GM23338 (cell line): ENCODE measurements around the gene RNF43. TPM values are rescaled to one million over a fixed set of nuclear protein-coding genes. Genes with fewer than 3 reads are reported as not detected.

Experiments
- ATAC-seq: fragments of 200-7000 bp; cut with Tn5 transposase; 3 replicates; pipeline ENCODE4 v1.9.1; 2020
- DNase-seq: peaks from one replicate; pipeline ENCODE4 v3.0.0-alpha.2; 2015; ENCODE audit warnings: low spot score
- H2AFZ ChIP-seq: fragments of 200-600 bp; sonication (generic); 2 replicates; pipeline ENCODE4 v1.8.0; 2016; ENCODE audit warnings: antibody characterized with exemption, mild to moderate bottlenecking, moderate library complexity
- H3F3A ChIP-seq: fragments of 200-600 bp; sonication (generic); replicated peaks from 2 replicates; pipeline ENCODE4 v1.8.0; 2017; ENCODE audit warnings: antibody characterized with exemption, mixed run types, low read depth
- H3K27ac ChIP-seq: fragments of 200-600 bp; sonication (generic); 2 replicates; pipeline ENCODE4 v1.6.1; 2016; ENCODE audit warnings: low read depth
- H3K27me3 ChIP-seq: fragments of 200-600 bp; sonication (generic); 2 replicates; pipeline ENCODE4 v1.8.0; 2016; ENCODE audit warnings: mild to moderate bottlenecking, mixed run types, moderate library complexity; ENCODE audit not compliant: insufficient read depth
- H3K36me3 ChIP-seq: fragments of 200-600 bp; sonication (generic); 2 replicates; pipeline ENCODE4 v1.8.0; 2016; ENCODE audit warnings: mild to moderate bottlenecking; ENCODE audit not compliant: insufficient read depth
- H3K4me1 ChIP-seq: fragments of 200-600 bp; sonication (generic); 2 replicates; pipeline ENCODE4 v1.8.0; 2016; ENCODE audit warnings: mild to moderate bottlenecking, moderate library complexity; ENCODE audit not compliant: insufficient read depth
- H3K4me2 ChIP-seq: fragments of 200-600 bp; sonication (generic); 2 replicates; pipeline ENCODE4 v1.7.1; 2017; ENCODE audit warnings: mixed run types
- H3K4me3 ChIP-seq: fragments of 200-600 bp; sonication (generic); 2 replicates; pipeline ENCODE4 v1.6.1; 2016; ENCODE audit warnings: mixed run types
- H3K79me2 ChIP-seq: fragments of 200-600 bp; sonication (generic); replicated peaks from 2 replicates; pipeline ENCODE4 v1.8.0; 2017; ENCODE audit warnings: mild to moderate bottlenecking; ENCODE audit not compliant: insufficient read depth
- H3K9me2 ChIP-seq: fragments of 200-600 bp; sonication (generic); 2 replicates; pipeline ENCODE4 v1.8.0; 2017; ENCODE audit not compliant: insufficient read depth
- H4K20me1 ChIP-seq: fragments of 200-600 bp; sonication (generic); replicated peaks from 2 replicates; pipeline ENCODE4 v1.8.0; 2017; ENCODE audit warnings: mild to moderate bottlenecking; ENCODE audit not compliant: insufficient read depth
- H3K27ac Mint-ChIP-seq: 2 replicates; pipeline ENCODE4 v1.8.0; 2020; ENCODE audit warnings: inconsistent platforms, mild to moderate bottlenecking, moderate library complexity, mixed read lengths
- H3K27me3 Mint-ChIP-seq: 3 replicates; pipeline ENCODE4 v1.8.0; 2022; ENCODE audit warnings: low read depth, mild to moderate bottlenecking, moderate library complexity, mixed read lengths, inconsistent platforms; ENCODE audit not compliant: insufficient read depth, poor library complexity
- H3K36me3 Mint-ChIP-seq: 3 replicates; pipeline ENCODE4 v1.8.0; 2021; ENCODE audit warnings: low read depth, mild to moderate bottlenecking, inconsistent platforms, moderate library complexity, mixed read lengths
- H3K4me1 Mint-ChIP-seq: 3 replicates; pipeline ENCODE4 v1.8.0; 2020; ENCODE audit warnings: mild to moderate bottlenecking, inconsistent platforms, mixed read lengths
- H3K4me3 Mint-ChIP-seq: 3 replicates; pipeline ENCODE4 v1.8.0; 2021; ENCODE audit warnings: moderate library complexity, mild to moderate bottlenecking, inconsistent platforms, mixed read lengths
- H3K9me3 Mint-ChIP-seq: 3 replicates; pipeline ENCODE4 v1.8.0; 2020; ENCODE audit warnings: moderate library complexity, mild to moderate bottlenecking, inconsistent platforms, mixed read lengths
- CREB1 ChIP-seq: fragments of 250-450 bp; sonication (Bioruptor Pico); IDR thresholded peaks from 2 replicates; pipeline ENCODE4 v1.5.0; 2020; ENCODE audit warnings: low read depth, mild to moderate bottlenecking, moderate library complexity
- EZH2 ChIP-seq: fragments of 200-600 bp; sonication (generic); IDR thresholded peaks from one replicate; pipeline ENCODE4 v1.8.0; 2017; ENCODE audit warnings: antibody characterized with exemption, mild to moderate bottlenecking, low read depth; ENCODE audit not compliant: unreplicated experiment
- EZH2phosphoT487 ChIP-seq: fragments of 200-600 bp; sonication (generic); IDR thresholded peaks from one replicate; pipeline ENCODE4 v1.8.1; 2018; ENCODE audit warnings: antibody characterized with exemption; ENCODE audit not compliant: unreplicated experiment
- JUNB ChIP-seq: IDR thresholded peaks from one replicate; pipeline ENCODE4 v1.6.1; 2016; ENCODE audit warnings: antibody characterized with exemption; ENCODE audit not compliant: unreplicated experiment
- NANOG ChIP-seq: IDR thresholded peaks from 2 replicates; pipeline ENCODE4 v1.6.1; 2016; ENCODE audit warnings: antibody characterized with exemption, borderline replicate concordance
- POLR2AphosphoS5 ChIP-seq: IDR thresholded peaks from 2 replicates; pipeline ENCODE4 v1.6.1; 2016; ENCODE audit warnings: antibody characterized with exemption, low read depth
- STAT1 ChIP-seq: IDR thresholded peaks from one replicate; pipeline ENCODE4 v1.6.1; 2016; ENCODE audit warnings: antibody characterized with exemption; ENCODE audit not compliant: unreplicated experiment
- ZNF114 ChIP-seq: fragments of 250-450 bp; sonication (Bioruptor Pico); IDR thresholded peaks from 2 replicates; pipeline ENCODE4 v1.5.0; 2020; ENCODE audit warnings: mild to moderate bottlenecking, moderate library complexity
- ZNF331 ChIP-seq: fragments of 250-450 bp; sonication (Bioruptor Pico); IDR thresholded peaks from 2 replicates; pipeline ENCODE4 v1.5.0; 2020; ENCODE audit warnings: low read depth, mild to moderate bottlenecking, moderate library complexity
- polyA plus RNA-seq: library from polyadenylated mRNA; unstranded; fragments of >200 nt; fragmentation: Nextera tagmentation; extraction: Ambion mirVana; gene quantifications from 2 replicates; pipeline ENCODE4 v1.2.1, GENCODE V29; 2016
- total RNA-seq: library from RNA; depleted of rRNA; stranded (reverse); fragments of >200 nt; shearing (Covaris generic); gene quantifications from 2 replicates; pipeline ENCODE4 v1.2.3, GENCODE V29; 2014
- TF ChIP-seq, protein P1 (sequence below): IDR thresholded peaks from one replicate; pipeline ENCODE4 v1.6.1; 2018; ENCODE audit warnings: antibody characterized with exemption; ENCODE audit not compliant: unreplicated experiment
- TF ChIP-seq, protein P2 (sequence below): IDR thresholded peaks from 2 replicates; pipeline ENCODE4 v1.6.1; 2016; ENCODE audit warnings: antibody characterized with exemption
- TF ChIP-seq, protein P3 (sequence below): fragments of 250-450 bp; sonication (Bioruptor Pico); IDR thresholded peaks from 2 replicates; pipeline ENCODE4 v1.5.0; 2020; ENCODE audit warnings: mild to moderate bottlenecking, moderate library complexity
- TF ChIP-seq, protein P4 (sequence below), 2 experiments: fragments of 200-600 bp in 1 of 2; sonication (generic) in 1 of 2; conservative IDR thresholded peaks; 2 replicates each; pipeline versions ENCODE4 v1.5.1 to v1.6.1; 2016 to 2017; ENCODE audit warnings: antibody characterized with exemption in 2 of 2, low read depth in 2 of 2, mild to moderate bottlenecking in 2 of 2, moderate library complexity in 1 of 2

RNF43 gene
- total and polyA plus RNA-seq, 2 experiments from 2014 or later, result 0.58 to 2.2 TPM

DNA sequence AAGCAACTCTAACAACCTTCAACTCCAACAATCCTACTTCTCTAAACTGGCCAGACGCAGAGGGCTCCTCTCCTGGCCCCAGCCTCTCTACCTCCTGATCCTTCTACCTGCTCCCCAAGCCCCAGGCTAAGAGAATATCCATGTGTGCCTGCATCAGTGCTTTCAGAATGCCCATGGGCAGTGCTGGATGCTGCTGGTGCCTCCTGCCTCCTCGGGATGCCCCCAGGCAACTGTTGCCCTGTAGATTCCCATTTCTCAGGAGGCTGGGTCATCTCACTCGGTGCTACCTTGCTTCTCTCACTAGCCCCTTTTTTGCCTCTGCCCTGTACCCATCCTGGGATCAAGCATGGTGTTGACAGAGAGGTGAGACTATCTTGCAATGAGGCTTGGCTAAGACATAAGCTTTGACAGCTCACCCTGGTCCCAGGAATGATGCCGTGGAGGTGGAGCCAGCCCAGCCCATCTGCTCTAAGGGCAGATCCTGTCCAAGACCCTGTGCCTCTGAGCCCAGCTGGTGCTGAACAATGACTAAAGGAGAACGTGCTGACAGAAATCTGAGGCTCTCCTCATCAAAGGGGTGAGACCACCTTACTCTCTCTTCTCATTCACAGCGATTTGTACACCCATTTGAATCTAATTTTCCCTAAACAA, 45.9 kb downstream of the RNF43 start:
- no peak overlapping the region for H3K4me3 Mint-ChIP-seq
- peaks cover 12% of the 10 kb centered on the region for H3K4me1 ChIP-seq
- no peaks in the 10 kb centered on the region for H3K9me2 ChIP-seq
- no peaks in the 10 kb centered on the region for H3F3A ChIP-seq
- H3K36me3 Mint-ChIP-seq, result no peaks in the 10 kb centered on the region
- H3K79me2 ChIP-seq, result no peaks in the 10 kb centered on the region
- no peak for DNase-seq
- no peak overlapping the region for H3K4me2 ChIP-seq
- no peaks in the 10 kb centered on the region for H4K20me1 ChIP-seq
- TF ChIP-seq ZNF114, result no peak
- TF ChIP-seq EZH2, result no peak
- no peak for TF ChIP-seq EZH2phosphoT487
- no peak for TF ChIP-seq JUNB
- TF ChIP-seq, protein P1, sequence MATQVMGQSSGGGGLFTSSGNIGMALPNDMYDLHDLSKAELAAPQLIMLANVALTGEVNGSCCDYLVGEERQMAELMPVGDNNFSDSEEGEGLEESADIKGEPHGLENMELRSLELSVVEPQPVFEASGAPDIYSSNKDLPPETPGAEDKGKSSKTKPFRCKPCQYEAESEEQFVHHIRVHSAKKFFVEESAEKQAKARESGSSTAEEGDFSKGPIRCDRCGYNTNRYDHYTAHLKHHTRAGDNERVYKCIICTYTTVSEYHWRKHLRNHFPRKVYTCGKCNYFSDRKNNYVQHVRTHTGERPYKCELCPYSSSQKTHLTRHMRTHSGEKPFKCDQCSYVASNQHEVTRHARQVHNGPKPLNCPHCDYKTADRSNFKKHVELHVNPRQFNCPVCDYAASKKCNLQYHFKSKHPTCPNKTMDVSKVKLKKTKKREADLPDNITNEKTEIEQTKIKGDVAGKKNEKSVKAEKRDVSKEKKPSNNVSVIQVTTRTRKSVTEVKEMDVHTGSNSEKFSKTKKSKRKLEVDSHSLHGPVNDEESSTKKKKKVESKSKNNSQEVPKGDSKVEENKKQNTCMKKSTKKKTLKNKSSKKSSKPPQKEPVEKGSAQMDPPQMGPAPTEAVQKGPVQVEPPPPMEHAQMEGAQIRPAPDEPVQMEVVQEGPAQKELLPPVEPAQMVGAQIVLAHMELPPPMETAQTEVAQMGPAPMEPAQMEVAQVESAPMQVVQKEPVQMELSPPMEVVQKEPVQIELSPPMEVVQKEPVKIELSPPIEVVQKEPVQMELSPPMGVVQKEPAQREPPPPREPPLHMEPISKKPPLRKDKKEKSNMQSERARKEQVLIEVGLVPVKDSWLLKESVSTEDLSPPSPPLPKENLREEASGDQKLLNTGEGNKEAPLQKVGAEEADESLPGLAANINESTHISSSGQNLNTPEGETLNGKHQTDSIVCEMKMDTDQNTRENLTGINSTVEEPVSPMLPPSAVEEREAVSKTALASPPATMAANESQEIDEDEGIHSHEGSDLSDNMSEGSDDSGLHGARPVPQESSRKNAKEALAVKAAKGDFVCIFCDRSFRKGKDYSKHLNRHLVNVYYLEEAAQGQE, result no peak
- no peak for TF ChIP-seq NANOG
- TF ChIP-seq, protein P2, sequence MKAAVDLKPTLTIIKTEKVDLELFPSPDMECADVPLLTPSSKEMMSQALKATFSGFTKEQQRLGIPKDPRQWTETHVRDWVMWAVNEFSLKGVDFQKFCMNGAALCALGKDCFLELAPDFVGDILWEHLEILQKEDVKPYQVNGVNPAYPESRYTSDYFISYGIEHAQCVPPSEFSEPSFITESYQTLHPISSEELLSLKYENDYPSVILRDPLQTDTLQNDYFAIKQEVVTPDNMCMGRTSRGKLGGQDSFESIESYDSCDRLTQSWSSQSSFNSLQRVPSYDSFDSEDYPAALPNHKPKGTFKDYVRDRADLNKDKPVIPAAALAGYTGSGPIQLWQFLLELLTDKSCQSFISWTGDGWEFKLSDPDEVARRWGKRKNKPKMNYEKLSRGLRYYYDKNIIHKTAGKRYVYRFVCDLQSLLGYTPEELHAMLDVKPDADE, result no peak
- TF ChIP-seq, protein P3, sequence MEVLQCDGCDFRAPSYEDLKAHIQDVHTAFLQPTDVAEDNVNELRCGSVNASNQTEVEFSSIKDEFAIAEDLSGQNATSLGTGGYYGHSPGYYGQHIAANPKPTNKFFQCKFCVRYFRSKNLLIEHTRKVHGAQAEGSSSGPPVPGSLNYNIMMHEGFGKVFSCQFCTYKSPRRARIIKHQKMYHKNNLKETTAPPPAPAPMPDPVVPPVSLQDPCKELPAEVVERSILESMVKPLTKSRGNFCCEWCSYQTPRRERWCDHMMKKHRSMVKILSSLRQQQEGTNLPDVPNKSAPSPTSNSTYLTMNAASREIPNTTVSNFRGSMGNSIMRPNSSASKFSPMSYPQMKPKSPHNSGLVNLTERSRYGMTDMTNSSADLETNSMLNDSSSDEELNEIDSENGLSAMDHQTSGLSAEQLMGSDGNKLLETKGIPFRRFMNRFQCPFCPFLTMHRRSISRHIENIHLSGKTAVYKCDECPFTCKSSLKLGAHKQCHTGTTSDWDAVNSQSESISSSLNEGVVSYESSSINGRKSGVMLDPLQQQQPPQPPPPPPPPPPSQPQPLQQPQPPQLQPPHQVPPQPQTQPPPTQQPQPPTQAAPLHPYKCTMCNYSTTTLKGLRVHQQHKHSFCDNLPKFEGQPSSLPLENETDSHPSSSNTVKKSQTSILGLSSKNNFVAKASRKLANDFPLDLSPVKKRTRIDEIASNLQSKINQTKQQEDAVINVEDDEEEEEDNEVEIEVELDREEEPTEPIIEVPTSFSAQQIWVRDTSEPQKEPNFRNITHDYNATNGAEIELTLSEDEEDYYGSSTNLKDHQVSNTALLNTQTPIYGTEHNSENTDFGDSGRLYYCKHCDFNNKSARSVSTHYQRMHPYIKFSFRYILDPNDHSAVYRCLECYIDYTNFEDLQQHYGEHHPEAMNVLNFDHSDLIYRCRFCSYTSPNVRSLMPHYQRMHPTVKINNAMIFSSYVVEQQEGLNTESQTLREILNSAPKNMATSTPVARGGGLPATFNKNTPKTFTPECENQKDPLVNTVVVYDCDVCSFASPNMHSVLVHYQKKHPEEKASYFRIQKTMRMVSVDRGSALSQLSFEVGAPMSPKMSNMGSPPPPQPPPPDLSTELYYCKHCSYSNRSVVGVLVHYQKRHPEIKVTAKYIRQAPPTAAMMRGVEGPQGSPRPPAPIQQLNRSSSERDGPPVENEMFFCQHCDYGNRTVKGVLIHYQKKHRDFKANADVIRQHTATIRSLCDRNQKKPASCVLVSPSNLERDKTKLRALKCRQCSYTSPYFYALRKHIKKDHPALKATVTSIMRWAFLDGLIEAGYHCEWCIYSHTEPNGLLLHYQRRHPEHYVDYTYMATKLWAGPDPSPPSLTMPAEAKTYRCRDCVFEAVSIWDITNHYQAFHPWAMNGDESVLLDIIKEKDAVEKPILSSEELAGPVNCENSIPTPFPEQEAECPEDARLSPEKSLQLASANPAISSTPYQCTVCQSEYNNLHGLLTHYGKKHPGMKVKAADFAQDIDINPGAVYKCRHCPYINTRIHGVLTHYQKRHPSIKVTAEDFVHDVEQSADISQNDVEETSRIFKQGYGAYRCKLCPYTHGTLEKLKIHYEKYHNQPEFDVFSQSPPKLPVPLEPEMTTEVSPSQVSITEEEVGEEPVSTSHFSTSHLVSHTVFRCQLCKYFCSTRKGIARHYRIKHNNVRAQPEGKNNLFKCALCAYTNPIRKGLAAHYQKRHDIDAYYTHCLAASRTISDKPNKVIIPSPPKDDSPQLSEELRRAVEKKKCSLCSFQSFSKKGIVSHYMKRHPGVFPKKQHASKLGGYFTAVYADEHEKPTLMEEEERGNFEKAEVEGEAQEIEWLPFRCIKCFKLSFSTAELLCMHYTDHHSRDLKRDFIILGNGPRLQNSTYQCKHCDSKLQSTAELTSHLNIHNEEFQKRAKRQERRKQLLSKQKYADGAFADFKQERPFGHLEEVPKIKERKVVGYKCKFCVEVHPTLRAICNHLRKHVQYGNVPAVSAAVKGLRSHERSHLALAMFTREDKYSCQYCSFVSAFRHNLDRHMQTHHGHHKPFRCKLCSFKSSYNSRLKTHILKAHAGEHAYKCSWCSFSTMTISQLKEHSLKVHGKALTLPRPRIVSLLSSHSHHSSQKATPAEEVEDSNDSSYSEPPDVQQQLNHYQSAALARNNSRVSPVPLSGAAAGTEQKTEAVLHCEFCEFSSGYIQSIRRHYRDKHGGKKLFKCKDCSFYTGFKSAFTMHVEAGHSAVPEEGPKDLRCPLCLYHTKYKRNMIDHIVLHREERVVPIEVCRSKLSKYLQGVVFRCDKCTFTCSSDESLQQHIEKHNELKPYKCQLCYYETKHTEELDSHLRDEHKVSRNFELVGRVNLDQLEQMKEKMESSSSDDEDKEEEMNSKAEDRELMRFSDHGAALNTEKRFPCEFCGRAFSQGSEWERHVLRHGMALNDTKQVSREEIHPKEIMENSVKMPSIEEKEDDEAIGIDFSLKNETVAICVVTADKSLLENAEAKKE (CRISPR knock-in tag), result no peak
- TF ChIP-seq ZNF331 (CRISPR knock-in tag), result no peak
- TF ChIP-seq POLR2AphosphoS5, result no peak
- no peak for TF ChIP-seq STAT1
- TF ChIP-seq CREB1 (CRISPR knock-in tag), result no peak
- TF ChIP-seq, protein P4, sequence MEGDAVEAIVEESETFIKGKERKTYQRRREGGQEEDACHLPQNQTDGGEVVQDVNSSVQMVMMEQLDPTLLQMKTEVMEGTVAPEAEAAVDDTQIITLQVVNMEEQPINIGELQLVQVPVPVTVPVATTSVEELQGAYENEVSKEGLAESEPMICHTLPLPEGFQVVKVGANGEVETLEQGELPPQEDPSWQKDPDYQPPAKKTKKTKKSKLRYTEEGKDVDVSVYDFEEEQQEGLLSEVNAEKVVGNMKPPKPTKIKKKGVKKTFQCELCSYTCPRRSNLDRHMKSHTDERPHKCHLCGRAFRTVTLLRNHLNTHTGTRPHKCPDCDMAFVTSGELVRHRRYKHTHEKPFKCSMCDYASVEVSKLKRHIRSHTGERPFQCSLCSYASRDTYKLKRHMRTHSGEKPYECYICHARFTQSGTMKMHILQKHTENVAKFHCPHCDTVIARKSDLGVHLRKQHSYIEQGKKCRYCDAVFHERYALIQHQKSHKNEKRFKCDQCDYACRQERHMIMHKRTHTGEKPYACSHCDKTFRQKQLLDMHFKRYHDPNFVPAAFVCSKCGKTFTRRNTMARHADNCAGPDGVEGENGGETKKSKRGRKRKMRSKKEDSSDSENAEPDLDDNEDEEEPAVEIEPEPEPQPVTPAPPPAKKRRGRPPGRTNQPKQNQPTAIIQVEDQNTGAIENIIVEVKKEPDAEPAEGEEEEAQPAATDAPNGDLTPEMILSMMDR (conservative IDR thresholded peaks at IDR 0.05; ENCODE audit: low read depth in 2 of 2), result no peak
- H3K4me1 Mint-ChIP-seq, result peaks cover 12% of the 10 kb centered on the region
- H3K27ac Mint-ChIP-seq, result no peak overlapping the region
- ATAC-seq, result no peak
- no peaks in the 10 kb centered on the region for H3K36me3 ChIP-seq
- H3K4me3 ChIP-seq, result no peak overlapping the region
- no peaks in the 10 kb centered on the region for H3K9me3 Mint-ChIP-seq
- H2AFZ ChIP-seq, result no peak overlapping the region
- no peaks in the 10 kb centered on the region for H3K27me3 ChIP-seq
- peaks cover 21% of the 10 kb centered on the region for H3K27me3 Mint-ChIP-seq
- no peak overlapping the region for H3K27ac ChIP-seq
